ENCODE results near the gene AKR7A3.
"Not testable (repeated sequence)": the region's sequence is repeated elsewhere in the genome, so short reads cannot be mapped to it uniquely, and the experiment has no call there.

GRCh38 chr1:19270343-19270730 is 18.2 kb downstream of the AKR7A3 start:
- not testable (repeated sequence) for TF ChIP-seq CTCF (IDR thresholded peaks at IDR 0.05); EP300 (IDR thresholded peaks at IDR 0.05; ENCODE audit: low read depth); POLR2A (IDR thresholded peaks at IDR 0.05)
